Skeletal muscle tissue (tissue), 4 donors: ENCODE results near the gene CCR9. TPM values are rescaled to one million over a fixed set of nuclear protein-coding genes. Genes with fewer than 3 reads are reported as not detected.

Experiments
- H3K27ac ChIP-seq: one replicate; pipeline ENCODE4 v1.7.0; 2013; ENCODE audit warnings: mild to moderate bottlenecking, low read depth, low read length, inconsistent platforms
- H3K27me3 ChIP-seq, 3 donors: one replicate each; pipeline ENCODE4 v1.7.0; 2013; ENCODE audit warnings: low read length in 3 of 3; ENCODE audit not compliant: control insufficient read depth in 3 of 3, insufficient read depth in 3 of 3
- H3K36me3 ChIP-seq, 3 donors: one replicate each; pipeline ENCODE4 v1.7.0; 2013; ENCODE audit warnings: low read length in 3 of 3; ENCODE audit not compliant: control insufficient read depth in 3 of 3, insufficient read depth in 3 of 3
- H3K4me1 ChIP-seq, 3 donors: one replicate each; pipeline ENCODE4 v1.7.0; 2013; ENCODE audit warnings: low read length in 3 of 3, mild to moderate bottlenecking in 3 of 3; ENCODE audit not compliant: control insufficient read depth in 3 of 3, insufficient read depth in 3 of 3
- H3K4me3 ChIP-seq, 3 donors: one replicate each; pipeline ENCODE4 v1.7.0; 2013; ENCODE audit warnings: low read length in 3 of 3
- H3K9ac ChIP-seq, 3 donors: one replicate each; pipeline ENCODE4 v1.7.0; 2013; ENCODE audit warnings: low read length in 3 of 3, mild to moderate bottlenecking in 3 of 3, moderate library complexity in 2 of 3, low read depth in 1 of 3
- H3K9me3 ChIP-seq, 3 donors: one replicate each; pipeline ENCODE4 v1.7.0; 2013; ENCODE audit warnings: low read length in 3 of 3; ENCODE audit not compliant: control insufficient read depth in 3 of 3
- total RNA-seq: library from RNA; depleted of rRNA; stranded (reverse); fragments of >200 nt; gene quantifications from one replicate; pipeline ENCODE4 v1.2.3, GENCODE V29; 2014
- donor health status: Osteomylitis.

The CCR9 gene
- total RNA-seq, 1 donor from 2014 or later = 0.52 TPM

- Histone ChIP-seq H3K9ac (no peak overlapping the region), H3K36me3 (peaks cover 22 to 31% (median 29%) of the 10 kb centered on the region in 3 donors), H3K4me3 (no peak overlapping the region), H3K27me3 (no peaks in the 10 kb centered on the region), H3K4me1 (peaks cover 0 to 6% (median 0%) of the 10 kb centered on the region in 3 donors), H3K27ac (no peak overlapping the region), H3K9me3 (no peaks in the 10 kb centered on the region)
Measured at GRCh38 chr3:45915518-45916231, 29.3 kb downstream of the CCR9 start.

- H3K9me3 ChIP-seq = no peaks in the 10 kb centered on the region
- H3K9ac ChIP-seq = no peak overlapping the region
- H3K36me3 ChIP-seq = peaks cover 37 to 47% (median 45%) of the 10 kb centered on the region in 3 donors
- H3K27ac ChIP-seq = no peak overlapping the region
- peaks cover 0 to 6% (median 0%) of the 10 kb centered on the region in 3 donors for H3K4me1 ChIP-seq
- no peak overlapping the region for H3K4me3 ChIP-seq
- H3K27me3 ChIP-seq = no peaks in the 10 kb centered on the region
Measured at GRCh38 chr3:45917146-45917898, 31.0 kb downstream of the CCR9 start.

GRCh38 chr3:45921158-45922038 is 35.1 kb downstream of the CCR9 start:
- Histone ChIP-seq H3K9me3 (no peaks in the 10 kb centered on the region), H3K4me3 (no peak overlapping the region), H3K36me3 (peaks cover 57 to 75% (median 71%) of the 10 kb centered on the region in 3 donors), H3K27ac (no peak overlapping the region), H3K27me3 (no peaks in the 10 kb centered on the region), H3K9ac (no peak overlapping the region), H3K4me1 (peaks cover 0 to 6% (median 0%) of the 10 kb centered on the region in 3 donors)

GRCh38 chr3:45922039-45922326 is 35.6 kb downstream of the CCR9 start:
- Histone ChIP-seq H3K27me3 (no peaks in the 10 kb centered on the region), H3K36me3 (peaks cover 57 to 77% (median 71%) of the 10 kb centered on the region in 3 donors), H3K4me1 (peaks cover 0 to 6% (median 0%) of the 10 kb centered on the region in 3 donors), H3K9ac (no peak overlapping the region), H3K27ac (no peak overlapping the region), H3K9me3 (no peaks in the 10 kb centered on the region), H3K4me3 (no peak overlapping the region)

- no peaks in the 10 kb centered on the region for H3K4me1 ChIP-seq
- H3K9ac ChIP-seq = no peak overlapping the region
- H3K27ac ChIP-seq = no peak overlapping the region
- no peaks in the 10 kb centered on the region for H3K27me3 ChIP-seq
- peaks cover 66 to 83% (median 74%) of the 10 kb centered on the region in 3 donors for H3K36me3 ChIP-seq
- H3K4me3 ChIP-seq = no peak overlapping the region
- no peaks in the 10 kb centered on the region for H3K9me3 ChIP-seq
Measured at GRCh38 chr3:45922950-45923590, 36.7 kb downstream of the CCR9 start.

- Histone ChIP-seq H3K4me3 (no peak overlapping the region), H3K27me3 (no peaks in the 10 kb centered on the region), H3K9me3 (no peaks in the 10 kb centered on the region), H3K36me3 (peaks cover 67 to 85% (median 77%) of the 10 kb centered on the region in 3 donors), H3K9ac (no peak overlapping the region), H3K27ac (no peak overlapping the region), H3K4me1 (no peaks in the 10 kb centered on the region)
Measured at GRCh38 chr3:45923755-45924154, 37.4 kb downstream of the CCR9 start.

GRCh38 chr3:45927881-45928280 is 41.5 kb downstream of the CCR9 start:
- Histone ChIP-seq H3K27ac (no peak overlapping the region), H3K36me3 (peaks cover 72 to 85% (median 78%) of the 10 kb centered on the region in 3 donors)

GRCh38 chr3:45929042-45929679 is 42.8 kb downstream of the CCR9 start:
- Histone ChIP-seq H3K36me3 (peaks cover 69 to 83% (median 78%) of the 10 kb centered on the region in 3 donors), H3K9me3 (no peaks in the 10 kb centered on the region)

More at GRCh38 chr3:45927881-45928280, 41.5 kb downstream of the CCR9 start:
- Histone ChIP-seq H3K4me1 (no peaks in the 10 kb centered on the region), H3K27me3 (no peaks in the 10 kb centered on the region), H3K9ac (no peak overlapping the region), H3K4me3 (no peak overlapping the region), H3K9me3 (no peaks in the 10 kb centered on the region)

GRCh38 chr3:45931496-45931895 is 45.2 kb downstream of the CCR9 start:
- H3K36me3 ChIP-seq = peaks cover 86 to 96% (median 94%) of the 10 kb centered on the region in 3 donors
- no peak overlapping the region for H3K9ac ChIP-seq
- no peaks in the 10 kb centered on the region for H3K4me1 ChIP-seq
- H3K27me3 ChIP-seq = no peaks in the 10 kb centered on the region
- no peaks in the 10 kb centered on the region for H3K9me3 ChIP-seq
- H3K27ac ChIP-seq = no peak overlapping the region
- H3K4me3 ChIP-seq = no peak overlapping the region

More at GRCh38 chr3:45929042-45929679, 42.8 kb downstream of the CCR9 start:
- no peak overlapping the region for H3K27ac ChIP-seq
- no peaks in the 10 kb centered on the region for H3K4me1 ChIP-seq
- H3K27me3 ChIP-seq = no peaks in the 10 kb centered on the region
- no peak overlapping the region for H3K4me3 ChIP-seq
- peak overlapping the region in 1 of 3 donors; percentile 8 for H3K9ac ChIP-seq
